Panc1 (cell line): ENCODE data around the gene RNU5B-1. TPM values are rescaled to one million over a fixed set of nuclear protein-coding genes. Genes with fewer than 3 reads are reported as not detected.

ENCODE experiments used
- ATAC-seq: fragments of 200-7000 bp; cut with Tn5 transposase; 2 replicates; pipeline ENCODE4 v1.9.1; 2020; ENCODE audit warnings: mild to moderate bottlenecking, moderate library complexity
- BruUV-seq: library from RNA; stranded (reverse); fragments of 400-500 nt; replicated peaks from 2 replicates; lab custom pipeline; 2021; lab: Mats Ljungman, UMichigan
- CTCF ChIA-PET: fragments of 300-600 bp; sonication (Branson Sonifier 250); formaldehyde crosslinking; loops from one replicate; lab custom pipeline; 2022; ENCODE audit warnings: antibody characterized with exemption; lab: Charles Lee
- POLR2A ChIA-PET: fragments of 300-600 bp; sonication (Branson Sonifier 250); formaldehyde crosslinking; loops from one replicate; lab custom pipeline; 2022; ENCODE audit warnings: antibody characterized with exemption; lab: Charles Lee
- DNase-seq: peaks from one replicate; pipeline ENCODE4 v3.0.0-alpha.2; 2010; ENCODE audit warnings: low read depth, low spot score
- H3K27ac ChIP-seq: 2 replicates; pipeline ENCODE4 v1.5.1; 2011; ENCODE audit warnings: mild to moderate bottlenecking, low read length, inconsistent platforms
- H3K27me3 ChIP-seq: fragments of 200-500 bp; sonication (Bioruptor generic); 2 replicates; pipeline ENCODE4 v1.6.0; 2014; ENCODE audit warnings: low read length, inconsistent platforms; ENCODE audit not compliant: control insufficient read depth, insufficient read depth
- H3K36me3 ChIP-seq: fragments of 200-500 bp; sonication (Bioruptor generic); 2 replicates; pipeline ENCODE4 v1.5.1; 2014; ENCODE audit warnings: inconsistent platforms, mild to moderate bottlenecking, low read length, moderate library complexity; ENCODE audit not compliant: control insufficient read depth, insufficient read depth
- H3K4me1 ChIP-seq: 2 replicates; pipeline ENCODE4 v1.5.1; 2011; ENCODE audit warnings: inconsistent platforms, mild to moderate bottlenecking, low read length, moderate library complexity; ENCODE audit not compliant: control insufficient read depth, insufficient read depth
- H3K4me3 ChIP-seq, 2 experiments: 2 replicates each; pipeline ENCODE4 v1.5.1; 2011 to 2012; ENCODE audit warnings: low read depth in 2 of 2, low read length in 2 of 2, mild to moderate bottlenecking in 2 of 2, inconsistent platforms in 1 of 2, moderate library complexity in 1 of 2
- H3K9me3 ChIP-seq: fragments of 200-500 bp; sonication (Bioruptor generic); 2 replicates; pipeline ENCODE4 v1.5.1; 2014; ENCODE audit warnings: low read depth, mild to moderate bottlenecking, inconsistent platforms, low read length, moderate library complexity; ENCODE audit not compliant: control insufficient read depth, insufficient read depth
- CTCF ChIP-seq: fragments of 450-650 bp; IDR thresholded peaks from 2 replicates; pipeline ENCODE4 v1.5.1; 2017; ENCODE audit warnings: mild to moderate bottlenecking
- POLR2AphosphoS5 ChIP-seq: IDR thresholded peaks from 2 replicates; pipeline ENCODE4 v1.6.1; 2012; ENCODE audit warnings: mild to moderate bottlenecking, low read depth, low read length, moderate library complexity
- REST ChIP-seq, 2 experiments: IDR thresholded peaks; 2 replicates each; pipeline ENCODE4 v1.6.1; 2011 to 2012; ENCODE audit warnings: low read depth in 2 of 2, control low read depth in 1 of 2, low read length in 1 of 2, mild to moderate bottlenecking in 1 of 2, moderate library complexity in 1 of 2; ENCODE audit not compliant: insufficient read depth in 1 of 2
- SIN3A ChIP-seq: IDR thresholded peaks from 2 replicates; pipeline ENCODE4 v1.6.1; 2012; ENCODE audit warnings: low read depth, mild to moderate bottlenecking, low read length, moderate library complexity, borderline replicate concordance; ENCODE audit not compliant: insufficient read depth
- TCF7L2 ChIP-seq: IDR thresholded peaks from 2 replicates; pipeline ENCODE4 v1.6.1; 2011; ENCODE audit warnings: mild to moderate bottlenecking, low read depth, low read length, inconsistent platforms
- in situ Hi-C: cut with HindIII; loops from 2 replicates; pipeline ENCODE4 v1.10.0; 2016; ENCODE audit warnings: low sequenced_read_pairs, low pct_unique_long_range_greater_than_20kb
- intact Hi-C: fragments of 100-400 bp; cut with micrococcal nuclease; formaldehyde crosslinking; loops from one replicate; pipeline ENCODE4 v1.10.0; 2022; ENCODE audit not compliant: unreplicated experiment
- total RNA-seq: library from RNA; stranded (reverse); gene quantifications from one replicate; pipeline ENCODE4 v1.2.1, GENCODE V29; 2021; ENCODE audit not compliant: unreplicated experiment

The RNU5B-1 gene
- total RNA-seq, 1 experiment from 2014 or later = not detected

GRCh38 chr15:65339920-65340319, 35.4 kb downstream of the RNU5B-1 start:
- in situ Hi-C loops = no loop called here
- no TSS peak for BruUV-seq
- Histone ChIP-seq H3K27ac (no peak overlapping the region), H3K4me1 (no peaks in the 10 kb centered on the region), H3K4me3 (no peak overlapping the region), H3K27me3 (no peaks in the 10 kb centered on the region), H3K9me3 (no peaks in the 10 kb centered on the region), H3K36me3 (no peaks in the 10 kb centered on the region)
- ChIA-PET CTCF (no interaction called here), POLR2A (no interaction called here)
- ATAC-seq (no peak), DNase-seq (no peak)
- intact Hi-C loops = no loop called here
- TF ChIP-seq SIN3A = no peak
- TF ChIP-seq POLR2AphosphoS5 = no peak
- no peak for TF ChIP-seq REST (IDR thresholded peaks at IDR 0.05; ENCODE audit: insufficient read depth in 1 of 2, low read depth in 2 of 2, low read length in 1 of 2)
- no peak for TF ChIP-seq CTCF
- no peak for TF ChIP-seq TCF7L2

- ATAC-seq = no peak
- Histone ChIP-seq H3K4me1 (no peaks in the 10 kb centered on the region), H3K4me3 (no peak overlapping the region), H3K36me3 (no peaks in the 10 kb centered on the region), H3K27ac (no peak overlapping the region), H3K27me3 (no peaks in the 10 kb centered on the region), H3K9me3 (no peaks in the 10 kb centered on the region)
- BruUV-seq = no TSS peak
- ChIA-PET POLR2A (interaction anchor here (0.7 kb wide), 1 partner anchor 320 kb away, joined by 18 read pairs; no protein-coding TSS in a partner anchor), CTCF (interaction anchor here (0.7 kb wide), 1 partner anchor 64 kb away, joined by 5 read pairs; no protein-coding TSS in a partner anchor)
- intact Hi-C loops (no loop called here), in situ Hi-C loops (no loop called here)
- TF ChIP-seq CTCF (no peak), SIN3A (no peak), POLR2AphosphoS5 (no peak), TCF7L2 (no peak), REST (IDR thresholded peaks at IDR 0.05; ENCODE audit: insufficient read depth in 1 of 2, low read depth in 2 of 2, low read length in 1 of 2) (no peak)
- no peak for DNase-seq
Observed at GRCh38 chr15:65342493-65342892, 38.0 kb downstream of the RNU5B-1 start.
